HG02981 (cell line): ENCODE results near the gene DRC7.

ENCODE experiments used
- ATAC-seq: cut with Tn5 transposase; IDR thresholded peaks from one replicate; pipeline ENCODE4 v1.9.1; 2021; ENCODE audit warnings: mild to moderate bottlenecking, moderate library complexity; ENCODE audit not compliant: unreplicated experiment

The DRC7 gene

GRCh38 chr16:57749856-57750452 is 55.3 kb downstream of the DRC7 start:
- ATAC-seq = no peak

- ATAC-seq = no peak
Measured at GRCh38 chr16:57750796-57751538, 56.4 kb downstream of the DRC7 start.

- ATAC-seq = no peak
Measured at GRCh38 chr16:57751539-57752202, 57.1 kb downstream of the DRC7 start.

GRCh38 chr16:57752203-57752580 is 57.6 kb downstream of the DRC7 start:
- ATAC-seq = no peak

- ATAC-seq = no peak
Measured at GRCh38 chr16:57752581-57753447, 58.2 kb downstream of the DRC7 start.

GRCh38 chr16:57753448-57754353 is 59.1 kb downstream of the DRC7 start:
- no peak for ATAC-seq

GRCh38 chr16:57754354-57755060 is 59.9 kb downstream of the DRC7 start:
- ATAC-seq = no peak

GRCh38 chr16:57755061-57755684 is 60.6 kb downstream of the DRC7 start:
- ATAC-seq = no peak

GRCh38 chr16:57755726-57756423 is 61.3 kb downstream of the DRC7 start:
- no peak for ATAC-seq

GRCh38 chr16:57756424-57757325 is 62.1 kb downstream of the DRC7 start:
- ATAC-seq = no peak

GRCh38 chr16:57757326-57757786 is 62.8 kb downstream of the DRC7 start:
- ATAC-seq = peak; percentile 83

- ATAC-seq = no peak
Measured at GRCh38 chr16:57757883-57758282, 63.3 kb downstream of the DRC7 start.

- ATAC-seq = no peak
Measured at GRCh38 chr16:57758331-57759117, 63.9 kb downstream of the DRC7 start.

GRCh38 chr16:57759131-57759530 is 64.5 kb downstream of the DRC7 start:
- no peak for ATAC-seq

- ATAC-seq = no peak
Measured at GRCh38 chr16:57759541-57760356, 65.1 kb downstream of the DRC7 start.
